Measurements from ENCODE around the gene MED16.

Gene MED16

GRCh38 chr19:827314-827709 lies 65.7 kb downstream of the MED16 start:
- no peak overlapping the region for H3K4ac ChIP-seq (ENCODE audit: low read depth, low read length)

GRCh38 chr19:825897-826644 lies 66.9 kb downstream of the MED16 start:
- Histone ChIP-seq H3K14ac (ENCODE audit: low read length) (no peak overlapping the region), H3K27ac (ENCODE audit: low read depth, low read length) (no peak overlapping the region), H2BK12ac (ENCODE audit: low read length) (no peak overlapping the region), H3K79me1 (ENCODE audit: low read length) (peaks cover 7% of the 10 kb centered on the region), H3K4me1 (ENCODE audit: control insufficient read depth in 1 of 2, insufficient read depth in 2 of 2, low read length in 2 of 2) (peaks cover 3 to 6% of the 10 kb centered on the region in 2 experiments), H3K23ac (ENCODE audit: low read length) (no peak overlapping the region), H3K9me3 (ENCODE audit: insufficient read depth, low read depth, low read length) (peaks cover 3% of the 10 kb centered on the region), H2BK120ac (ENCODE audit: insufficient read depth, low read length, poor library complexity) (no peak overlapping the region), H3K4me2 (ENCODE audit: low read length) (no peak overlapping the region), H3K27me3 (ENCODE audit: insufficient read depth, low read length) (no peaks in the 10 kb centered on the region), H3K4ac (ENCODE audit: low read depth, low read length) (no peak overlapping the region), H2AK5ac (ENCODE audit: low read length) (no peak overlapping the region), H3K9ac (ENCODE audit: low read length) (no peak overlapping the region), H2BK5ac (ENCODE audit: low read depth, low read length, poor library complexity) (no peak overlapping the region), H2AFZ (ENCODE audit: insufficient read depth, low read length, poor library complexity) (no peak overlapping the region), H4K91ac (ENCODE audit: low read depth, low read length) (no peak overlapping the region), H3K79me2 (ENCODE audit: control insufficient read depth, insufficient read depth, low read length, poor library complexity) (no peaks in the 10 kb centered on the region), H3K18ac (ENCODE audit: low read length) (no peak overlapping the region), H4K12ac (ENCODE audit: low read depth, low read length) (no peak overlapping the region), H3K36me3 (ENCODE audit: control insufficient read depth in 1 of 2, insufficient read depth in 2 of 2, low read length in 2 of 2) (no peaks in the 10 kb centered on the region), H3K4me3 (ENCODE audit: low read depth, low read length) (no peak overlapping the region), H4K8ac (ENCODE audit: low read depth, low read length) (no peak overlapping the region)
- DNase-seq, result no peak
- no CpG with 5 or more reads among the region's 19 CpGs for WGBS (ENCODE audit: extremely low coverage, insufficient coverage, insufficient read length)

More at GRCh38 chr19:827314-827709, 65.7 kb downstream of the MED16 start:
- Histone ChIP-seq H3K18ac (ENCODE audit: low read length) (no peak overlapping the region), H3K23ac (ENCODE audit: low read length) (no peak overlapping the region), H3K4me1 (ENCODE audit: control insufficient read depth in 1 of 2, insufficient read depth in 2 of 2, low read length in 2 of 2) (peaks cover 3 to 6% of the 10 kb centered on the region in 2 experiments), H3K36me3 (ENCODE audit: control insufficient read depth in 1 of 2, insufficient read depth in 2 of 2, low read length in 2 of 2) (no peaks in the 10 kb centered on the region), H2BK12ac (ENCODE audit: low read length) (no peak overlapping the region), H3K79me2 (ENCODE audit: control insufficient read depth, insufficient read depth, low read length, poor library complexity) (no peaks in the 10 kb centered on the region), H3K4me3 (ENCODE audit: low read depth, low read length) (no peak overlapping the region), H2AK5ac (ENCODE audit: low read length) (no peak overlapping the region), H3K27ac (ENCODE audit: low read depth, low read length) (no peak overlapping the region), H4K8ac (ENCODE audit: low read depth, low read length) (no peak overlapping the region), H3K79me1 (ENCODE audit: low read length) (peaks cover 2% of the 10 kb centered on the region), H2AFZ (ENCODE audit: insufficient read depth, low read length, poor library complexity) (no peak overlapping the region), H4K12ac (ENCODE audit: low read depth, low read length) (no peak overlapping the region), H3K9me3 (ENCODE audit: insufficient read depth, low read depth, low read length) (peaks cover 3% of the 10 kb centered on the region), H2BK120ac (ENCODE audit: insufficient read depth, low read length, poor library complexity) (no peak overlapping the region), H3K9ac (ENCODE audit: low read length) (no peak overlapping the region), H3K4me2 (ENCODE audit: low read length) (no peak overlapping the region), H3K27me3 (ENCODE audit: insufficient read depth, low read length) (no peaks in the 10 kb centered on the region), H3K14ac (ENCODE audit: low read length) (no peak overlapping the region), H2BK5ac (ENCODE audit: low read depth, low read length, poor library complexity) (no peak overlapping the region), H4K91ac (ENCODE audit: low read depth, low read length) (no peak overlapping the region)
- WGBS (ENCODE audit: extremely low coverage, insufficient coverage, insufficient read length), result no CpG with 5 or more reads among the region's 11 CpGs
- no peak for DNase-seq

- H3K27ac ChIP-seq (ENCODE audit: low read depth, low read length), result no peak overlapping the region
- peaks cover 3% of the 10 kb centered on the region for H3K9me3 ChIP-seq (ENCODE audit: insufficient read depth, low read depth, low read length)
- WGBS (ENCODE audit: extremely low coverage, insufficient coverage, insufficient read length), result no CpG with 5 or more reads among the region's 15 CpGs
- no peaks in the 10 kb centered on the region for H3K27me3 ChIP-seq (ENCODE audit: insufficient read depth, low read length)
- peaks cover 7% of the 10 kb centered on the region for H3K79me1 ChIP-seq (ENCODE audit: low read length)
- H3K9ac ChIP-seq (ENCODE audit: low read length), result no peak overlapping the region
- no peaks in the 10 kb centered on the region for H3K79me2 ChIP-seq (ENCODE audit: control insufficient read depth, insufficient read depth, low read length, poor library complexity)
- H3K4me3 ChIP-seq (ENCODE audit: low read depth, low read length), result no peak overlapping the region
- H3K14ac ChIP-seq (ENCODE audit: low read length), result no peak overlapping the region
- no peak overlapping the region for H2BK12ac ChIP-seq (ENCODE audit: low read length)
- no peak overlapping the region for H3K18ac ChIP-seq (ENCODE audit: low read length)
- H3K4me1 ChIP-seq (ENCODE audit: control insufficient read depth in 1 of 2, insufficient read depth in 2 of 2, low read length in 2 of 2), result peaks cover 6% of the 10 kb centered on the region in 2 experiments
- H4K12ac ChIP-seq (ENCODE audit: low read depth, low read length), result no peak overlapping the region
- no peak overlapping the region for H2AK5ac ChIP-seq (ENCODE audit: low read length)
- no peak overlapping the region for H2BK5ac ChIP-seq (ENCODE audit: low read depth, low read length, poor library complexity)
- H2BK120ac ChIP-seq (ENCODE audit: insufficient read depth, low read length, poor library complexity), result no peak overlapping the region
- no peak for DNase-seq
- H4K8ac ChIP-seq (ENCODE audit: low read depth, low read length), result no peak overlapping the region
- no peaks in the 10 kb centered on the region for H3K36me3 ChIP-seq (ENCODE audit: control insufficient read depth in 1 of 2, insufficient read depth in 2 of 2, low read length in 2 of 2)
- no peak overlapping the region for H3K23ac ChIP-seq (ENCODE audit: low read length)
- no peak overlapping the region for H4K91ac ChIP-seq (ENCODE audit: low read depth, low read length)
- no peak overlapping the region for H2AFZ ChIP-seq (ENCODE audit: insufficient read depth, low read length, poor library complexity)
- H3K4me2 ChIP-seq (ENCODE audit: low read length), result no peak overlapping the region
- no peak overlapping the region for H3K4ac ChIP-seq (ENCODE audit: low read depth, low read length)
Measured at GRCh38 chr19:824885-825284, 68.1 kb downstream of the MED16 start.

- Histone ChIP-seq H3K9me3 (ENCODE audit: insufficient read depth, low read depth, low read length) (peaks cover 3% of the 10 kb centered on the region), H3K4me3 (ENCODE audit: low read depth, low read length) (no peak overlapping the region)
- no CpG with 5 or more reads among the region's 12 CpGs for WGBS (ENCODE audit: extremely low coverage, insufficient coverage, insufficient read length)
Measured at GRCh38 chr19:823565-824121, 69.3 kb downstream of the MED16 start.

More at GRCh38 chr19:823565-824121, 69.3 kb downstream of the MED16 start:
- H3K18ac ChIP-seq (ENCODE audit: low read length), result no peak overlapping the region
- no peak overlapping the region for H3K23ac ChIP-seq (ENCODE audit: low read length)
- no peak overlapping the region for H3K9ac ChIP-seq (ENCODE audit: low read length)
- H4K12ac ChIP-seq (ENCODE audit: low read depth, low read length), result no peak overlapping the region
- no peaks in the 10 kb centered on the region for H3K79me2 ChIP-seq (ENCODE audit: control insufficient read depth, insufficient read depth, low read length, poor library complexity)
- H2AK5ac ChIP-seq (ENCODE audit: low read length), result no peak overlapping the region
- no peak overlapping the region for H4K91ac ChIP-seq (ENCODE audit: low read depth, low read length)
- H4K8ac ChIP-seq (ENCODE audit: low read depth, low read length), result no peak overlapping the region
- H3K4me1 ChIP-seq (ENCODE audit: control insufficient read depth in 1 of 2, insufficient read depth in 2 of 2, low read length in 2 of 2), result peaks cover 6% of the 10 kb centered on the region in 2 experiments
- H3K36me3 ChIP-seq (ENCODE audit: control insufficient read depth in 1 of 2, insufficient read depth in 2 of 2, low read length in 2 of 2), result no peaks in the 10 kb centered on the region
- no peak overlapping the region for H2BK5ac ChIP-seq (ENCODE audit: low read depth, low read length, poor library complexity)
- no peaks in the 10 kb centered on the region for H3K27me3 ChIP-seq (ENCODE audit: insufficient read depth, low read length)
- H3K14ac ChIP-seq (ENCODE audit: low read length), result no peak overlapping the region
- no peak overlapping the region for H3K4ac ChIP-seq (ENCODE audit: low read depth, low read length)
- no peak overlapping the region for H3K27ac ChIP-seq (ENCODE audit: low read depth, low read length)
- H2BK12ac ChIP-seq (ENCODE audit: low read length), result no peak overlapping the region
- no peak for DNase-seq
- H2AFZ ChIP-seq (ENCODE audit: insufficient read depth, low read length, poor library complexity), result no peak overlapping the region
- H3K4me2 ChIP-seq (ENCODE audit: low read length), result no peak overlapping the region
- no peak overlapping the region for H2BK120ac ChIP-seq (ENCODE audit: insufficient read depth, low read length, poor library complexity)
- peaks cover 7% of the 10 kb centered on the region for H3K79me1 ChIP-seq (ENCODE audit: low read length)
